B cell (primary cell): ENCODE results near the gene BRI3BP. TPM values are rescaled to one million over a fixed set of nuclear protein-coding genes. Genes with fewer than 3 reads are reported as not detected.

Experiments used
- ATAC-seq: fragments of 200-7000 bp; cut with Tn5 transposase; one replicate; pipeline ENCODE4 v1.10.0; 2021; ENCODE audit warnings: low read depth, mild to moderate bottlenecking, moderate number of reproducible peaks, moderate library complexity
- CTCF ChIA-PET: fragments of 350-600 bp; sonication (Branson Sonifier 250); formaldehyde crosslinking; loops from one replicate; lab custom pipeline; 2021; ENCODE audit warnings: antibody characterized with exemption, inconsistent platforms; lab: Charles Lee
- POLR2A ChIA-PET: fragments of 350-600 bp; sonication (Branson Sonifier 250); formaldehyde crosslinking; loops from one replicate; lab custom pipeline; 2021; ENCODE audit warnings: antibody characterized with exemption; lab: Charles Lee
- DNase-seq: peaks from one replicate; pipeline ENCODE4 v3.0.0; 2013
- H2AFZ ChIP-seq: 2 replicates; pipeline ENCODE4 v1.6.1; 2012; ENCODE audit warnings: mild to moderate bottlenecking, low read depth, low read length; ENCODE audit not compliant: insufficient read depth, poor library complexity, severe bottlenecking
- H3K27ac ChIP-seq, 2 donors: 1 replicate in 1 of 2; 2 replicates in 1 of 2; pipeline ENCODE4 v1.5.1; 2012 to 2013; ENCODE audit warnings: low read length in 2 of 2, mild to moderate bottlenecking in 2 of 2, moderate library complexity in 1 of 2
- H3K27me3 ChIP-seq, 4 experiments: fragments of 200-600 bp in 1 of 4; sonication (generic) in 1 of 4; replicated peaks in 1 of 4; 1 replicate in 2 of 4; 2 replicates in 2 of 4; pipeline versions ENCODE4 v1.6.1 to v1.7.0; 2013 to 2016; ENCODE audit warnings: low read length in 3 of 4, mild to moderate bottlenecking in 2 of 4, mixed read lengths in 1 of 4, moderate library complexity in 1 of 4; ENCODE audit not compliant: insufficient read depth in 4 of 4, control insufficient read depth in 3 of 4; ENCODE audit errors: control extremely low read depth in 1 of 4
- H3K36me3 ChIP-seq, 2 experiments: replicated peaks in 1 of 2; 1 replicate in 1 of 2; 2 replicates in 1 of 2; pipeline versions ENCODE4 v1.6.1 to v1.7.1; 2013; ENCODE audit warnings: low read length in 1 of 2; ENCODE audit not compliant: insufficient read depth in 2 of 2, control insufficient read depth in 1 of 2; ENCODE audit errors: control extremely low read depth in 1 of 2, extremely low read depth in 1 of 2
- H3K4me1 ChIP-seq, 2 donors: fragments of 200-600 bp in 1 of 2; sonication (generic) in 1 of 2; 1 replicate in 1 of 2; 2 replicates in 1 of 2; pipeline versions ENCODE4 v1.5.1 to v1.6.1; 2013 to 2017; ENCODE audit warnings: low read length in 2 of 2; ENCODE audit not compliant: control insufficient read depth in 2 of 2, insufficient read depth in 2 of 2
- H3K4me2 ChIP-seq: replicated peaks from 2 replicates; pipeline ENCODE3; 2012; ENCODE audit warnings: mild to moderate bottlenecking, low read depth, low read length; ENCODE audit not compliant: poor library complexity, severe bottlenecking
- H3K4me3 ChIP-seq, 5 experiments: fragments of 200-600 bp in 1 of 5; sonication (generic) in 1 of 5; 1 replicate in 3 of 5; 2 replicates in 2 of 5; pipeline versions ENCODE4 v1.5.1 to v1.7.0; 2011 to 2016; ENCODE audit warnings: low read length in 4 of 5, mild to moderate bottlenecking in 4 of 5, low read depth in 2 of 5, control low read depth in 1 of 5, moderate library complexity in 1 of 5; ENCODE audit not compliant: insufficient read depth in 1 of 5; ENCODE audit errors: control extremely low read depth in 1 of 5, extremely low read depth in 1 of 5
- H3K79me2 ChIP-seq: fragments of 200-600 bp; sonication (generic); one replicate; pipeline ENCODE4 v1.6.0; 2016; ENCODE audit warnings: low read length; ENCODE audit not compliant: control insufficient read depth, insufficient read depth
- H3K9ac ChIP-seq: fragments of 200-600 bp; sonication (generic); 2 replicates; pipeline ENCODE4 v1.6.1; 2017; ENCODE audit warnings: mild to moderate bottlenecking, low read length, moderate library complexity
- H3K9me3 ChIP-seq, 3 donors: one replicate each; pipeline versions ENCODE4 v1.6.1 to v1.7.1; 2013; ENCODE audit warnings: low read length in 2 of 3; ENCODE audit not compliant: control insufficient read depth in 2 of 3, insufficient read depth in 1 of 3; ENCODE audit errors: control extremely low read depth in 1 of 3
- H4K20me1 ChIP-seq: 2 replicates; pipeline ENCODE4 v1.6.0; 2012; ENCODE audit warnings: mild to moderate bottlenecking, low read length; ENCODE audit not compliant: insufficient read depth, control insufficient read depth, poor library complexity, severe bottlenecking
- H3K27ac Mint-ChIP-seq: one replicate; pipeline ENCODE4 v1.8.0; 2021; ENCODE audit warnings: mixed read lengths
- H3K27me3 Mint-ChIP-seq: one replicate; pipeline ENCODE4 v1.8.0; 2021; ENCODE audit warnings: mixed read lengths
- H3K4me1 Mint-ChIP-seq: one replicate; pipeline ENCODE4 v1.8.0; 2021; ENCODE audit warnings: mixed read lengths
- H3K4me3 Mint-ChIP-seq: one replicate; pipeline ENCODE4 v1.8.0; 2021; ENCODE audit warnings: mixed read lengths
- H3K9me3 Mint-ChIP-seq: one replicate; pipeline ENCODE4 v1.8.0; 2022; ENCODE audit warnings: mixed read lengths; ENCODE audit not compliant: insufficient read depth
- CTCF ChIP-seq: fragments of 200-600 bp; IDR thresholded peaks from one replicate; pipeline ENCODE4 v1.8.0; 2022; ENCODE audit warnings: antibody characterized with exemption, mild to moderate bottlenecking
- EZH2 ChIP-seq: IDR thresholded peaks from 2 replicates; pipeline ENCODE4 v1.6.1; 2012; ENCODE audit warnings: borderline replicate concordance, low read depth, mild to moderate bottlenecking, moderate library complexity, low read length; ENCODE audit not compliant: insufficient read depth, poor library complexity, severe bottlenecking
- WGBS: methylation state at CpG from one replicate; pipeline ENCODE4 v1.1.5; 2013; ENCODE audit warnings: missing lambda C conversion rate; ENCODE audit not compliant: insufficient coverage; 5-methylcytosine and 5-hydroxymethylcytosine counted together
- intact Hi-C: fragments of 100-400 bp; cut with micrococcal nuclease; formaldehyde crosslinking; loops from one replicate; pipeline ENCODE4 v1.10.0; 2022
- polyA plus RNA-seq: library from polyadenylated mRNA; depleted of rRNA; stranded (reverse); fragments of >200 nt; gene quantifications from 2 replicates; pipeline ENCODE4 v1.2.3, GENCODE V29; 2012
- total RNA-seq, 2 donors: library from RNA; stranded (reverse); fragments of 120-200 nt in 1 of 2; gene quantifications; 1 replicate in 1 of 2; 2 replicates in 1 of 2; pipeline versions ENCODE4 v1.2.3 to v1.2.4, GENCODE V29; 2013 to 2022

The BRI3BP gene
- total and polyA plus RNA-seq, 2 donors (not counting 1 experiment from before 2014, with no cell fraction given) = 5.2 to 14.3 TPM

- Histone ChIP-seq H3K9me3 (no peaks in the 10 kb centered on the region), H3K4me2 (no peak overlapping the region), H3K27ac (no peak overlapping the region), H3K36me3 (peaks cover 0 to 20% of the 10 kb centered on the region in 2 experiments), H2AFZ (no peak overlapping the region), H3K4me1 (no peaks in the 10 kb centered on the region), H3K9ac (no peak overlapping the region), H4K20me1 (peaks cover 44% of the 10 kb centered on the region), H3K79me2 (peaks cover 96% of the 10 kb centered on the region), H3K27me3 (no peaks in the 10 kb centered on the region), H3K4me3 (no peak overlapping the region)
- ChIA-PET CTCF (no interaction called here), POLR2A (no interaction called here)
- no peaks in the 10 kb centered on the region for H3K27me3 Mint-ChIP-seq
- H3K9me3 Mint-ChIP-seq = no peaks in the 10 kb centered on the region
- peaks cover 19% of the 10 kb centered on the region for H3K4me1 Mint-ChIP-seq
- H3K27ac Mint-ChIP-seq = no peak overlapping the region
- TF ChIP-seq CTCF (no peak), EZH2 (no peak)
- DNase-seq (no peak), ATAC-seq (no peak)
- 95% methylated on average over 11 of the region's 11 CpGs for WGBS
- intact Hi-C loops = no loop called here
- no peak overlapping the region for H3K4me3 Mint-ChIP-seq
Measured at GRCh38 chr12:125006365-125006764, 12.9 kb downstream of the BRI3BP start.

- no peak for DNase-seq
- H3K79me2 ChIP-seq = peaks cover 46% of the 10 kb centered on the region
- CTCF ChIA-PET = no interaction called here
- Mint-ChIP-seq H3K4me1 (peaks cover 7% of the 10 kb centered on the region), H3K27ac (no peak overlapping the region), H3K9me3 (no peaks in the 10 kb centered on the region), H3K4me3 (no peak overlapping the region), H3K27me3 (no peaks in the 10 kb centered on the region)
- no peaks in the 10 kb centered on the region for H3K9me3 ChIP-seq
- H3K4me1 ChIP-seq = no peaks in the 10 kb centered on the region
- H3K9ac ChIP-seq = no peak overlapping the region
- no peak for ATAC-seq
- H3K36me3 ChIP-seq = peaks cover 0 to 41% of the 10 kb centered on the region in 2 experiments
- POLR2A ChIA-PET = no interaction called here
- no peak overlapping the region for H3K4me3 ChIP-seq
- intact Hi-C loops = no loop called here
- WGBS = 92% methylated on average over 12 of the region's 14 CpGs
- TF ChIP-seq CTCF (no peak), EZH2 (no peak)
- H3K4me2 ChIP-seq = no peak overlapping the region
- H3K27ac ChIP-seq = no peak overlapping the region
- no peak overlapping the region for H2AFZ ChIP-seq
- peaks cover 13% of the 10 kb centered on the region for H4K20me1 ChIP-seq
- no peaks in the 10 kb centered on the region for H3K27me3 ChIP-seq
Measured at GRCh38 chr12:125013816-125014442, 20.5 kb downstream of the BRI3BP start.
